Smooth muscle cell of the brain vasculature (primary cell): ENCODE data around the gene INTS4.
"Not testable (repeated sequence)": the region's sequence is repeated elsewhere in the genome, so short reads cannot be mapped to it uniquely, and the experiment has no call there.

ENCODE experiments used
- DNase-seq: peaks from one replicate; pipeline ENCODE4 v3.0.0-alpha.2; 2012; ENCODE audit warnings: low read depth, low spot score

INTS4 gene

GRCh38 chr11:77883775-77884174 is 110.7 kb downstream of the INTS4 start:
- no peak for DNase-seq

GRCh38 chr11:77882396-77882795 is 112.1 kb downstream of the INTS4 start:
- no peak for DNase-seq

- DNase-seq = peak; percentile 41
Measured at GRCh38 chr11:77879218-77879617, 115.2 kb downstream of the INTS4 start.

- DNase-seq = peak; percentile 64
Measured at GRCh38 chr11:77878247-77878646, 116.2 kb downstream of the INTS4 start.

GRCh38 chr11:77876045-77876444 is 118.4 kb downstream of the INTS4 start:
- DNase-seq = no peak

- no peak for DNase-seq
Measured at GRCh38 chr11:77874206-77874605, 120.3 kb downstream of the INTS4 start.

- DNase-seq = no peak
Measured at GRCh38 chr11:77873345-77873744, 121.1 kb downstream of the INTS4 start.

- DNase-seq = no peak
Measured at GRCh38 chr11:77871855-77872254, 122.6 kb downstream of the INTS4 start.

- no peak for DNase-seq
Measured at GRCh38 chr11:77868744-77869143, 125.7 kb downstream of the INTS4 start.

- no peak for DNase-seq
Measured at GRCh38 chr11:77866336-77866735, 128.1 kb downstream of the INTS4 start.

GRCh38 chr11:77865805-77866204 is 128.7 kb downstream of the INTS4 start:
- no peak for DNase-seq

- DNase-seq = not testable (repeated sequence)
Measured at GRCh38 chr11:77861444-77861843, 133.0 kb downstream of the INTS4 start.

- DNase-seq = not testable (repeated sequence)
Measured at GRCh38 chr11:77857906-77858457, 136.5 kb downstream of the INTS4 start.

- no peak for DNase-seq
Measured at GRCh38 chr11:77854838-77855237, 139.6 kb downstream of the INTS4 start.

- DNase-seq = no peak
Measured at GRCh38 chr11:77851503-77851902, 143.0 kb downstream of the INTS4 start.

GRCh38 chr11:77843700-77844099 is 150.8 kb downstream of the INTS4 start:
- DNase-seq = not testable (repeated sequence)

GRCh38 chr11:77842441-77843121 is 151.9 kb downstream of the INTS4 start:
- DNase-seq = no peak

GRCh38 chr11:77833302-77833701 is 161.2 kb downstream of the INTS4 start:
- DNase-seq = no peak

GRCh38 chr11:77828926-77829325 is 165.5 kb downstream of the INTS4 start:
- no peak for DNase-seq
